GM23338 (cell line): ENCODE data around the gene MANBA.

Source experiments
- CREB1 ChIP-seq: fragments of 250-450 bp; sonication (Bioruptor Pico); IDR thresholded peaks from 2 replicates; pipeline ENCODE4 v1.5.0; 2020; ENCODE audit warnings: low read depth, mild to moderate bottlenecking, moderate library complexity
- CTCF ChIP-seq, 2 experiments: fragments of 200-600 bp in 1 of 2; sonication (generic) in 1 of 2; conservative IDR thresholded peaks; 2 replicates each; pipeline versions ENCODE4 v1.5.1 to v1.6.1; 2016 to 2017; ENCODE audit warnings: antibody characterized with exemption in 2 of 2, low read depth in 2 of 2, mild to moderate bottlenecking in 2 of 2, moderate library complexity in 1 of 2
- ETS1 ChIP-seq: IDR thresholded peaks from 2 replicates; pipeline ENCODE4 v1.6.1; 2016; ENCODE audit warnings: antibody characterized with exemption
- EZH2 ChIP-seq: fragments of 200-600 bp; sonication (generic); IDR thresholded peaks from one replicate; pipeline ENCODE4 v1.8.0; 2017; ENCODE audit warnings: antibody characterized with exemption, mild to moderate bottlenecking, low read depth; ENCODE audit not compliant: unreplicated experiment
- EZH2phosphoT487 ChIP-seq: fragments of 200-600 bp; sonication (generic); IDR thresholded peaks from one replicate; pipeline ENCODE4 v1.8.1; 2018; ENCODE audit warnings: antibody characterized with exemption; ENCODE audit not compliant: unreplicated experiment
- JUNB ChIP-seq: IDR thresholded peaks from one replicate; pipeline ENCODE4 v1.6.1; 2016; ENCODE audit warnings: antibody characterized with exemption; ENCODE audit not compliant: unreplicated experiment
- POLR2AphosphoS5 ChIP-seq: IDR thresholded peaks from 2 replicates; pipeline ENCODE4 v1.6.1; 2016; ENCODE audit warnings: antibody characterized with exemption, low read depth
- REST ChIP-seq: IDR thresholded peaks from one replicate; pipeline ENCODE4 v1.6.1; 2018; ENCODE audit warnings: antibody characterized with exemption; ENCODE audit not compliant: unreplicated experiment
- ZNF114 ChIP-seq: fragments of 250-450 bp; sonication (Bioruptor Pico); IDR thresholded peaks from 2 replicates; pipeline ENCODE4 v1.5.0; 2020; ENCODE audit warnings: mild to moderate bottlenecking, moderate library complexity

- no peak for TF ChIP-seq CTCF (conservative IDR thresholded peaks at IDR 0.05; ENCODE audit: low read depth in 2 of 2)
- no peak for TF ChIP-seq CREB1 (CRISPR knock-in tag)
- no peak for TF ChIP-seq JUNB
- no peak for TF ChIP-seq REST
- no peak for TF ChIP-seq POLR2AphosphoS5
- no peak for TF ChIP-seq ETS1
- no peak for TF ChIP-seq EZH2
- TF ChIP-seq ZNF114 = no peak
- TF ChIP-seq EZH2phosphoT487 = no peak
These were observed 68.3 kb downstream of the MANBA start for GRCh38 chr4:102692474-102692873.
